Bronchial epithelial cell (primary cell): ENCODE results near the gene MTURN. TPM values are rescaled to one million over a fixed set of nuclear protein-coding genes. Genes with fewer than 3 reads are reported as not detected.

Source experiments
- DNase-seq: peaks from one replicate; pipeline ENCODE4 v3.0.0-alpha.2; 2010; ENCODE audit warnings: low read depth
- FAIRE-seq: peaks from 2 replicates; lab custom pipeline; 2011; peaks lifted over from hg19 to GRCh38; lab: Jason Lieb, UNC
- H3K27me3 ChIP-seq: 2 replicates; pipeline ENCODE4 v1.5.1; 2011; ENCODE audit warnings: low read length; ENCODE audit not compliant: control insufficient read depth, insufficient read depth
- H3K36me3 ChIP-seq: 2 replicates; pipeline ENCODE4 v1.5.1; 2011; ENCODE audit warnings: low read length; ENCODE audit not compliant: control insufficient read depth, insufficient read depth
- H3K4me3 ChIP-seq: 2 replicates; pipeline ENCODE4 v1.5.1; 2011; ENCODE audit warnings: mild to moderate bottlenecking, low read depth, low read length, control low read depth
- CTCF ChIP-seq: IDR thresholded peaks from 2 replicates; pipeline ENCODE4 v1.5.1; 2011; ENCODE audit warnings: mild to moderate bottlenecking, moderate library complexity, low read length, control low read depth, inconsistent platforms; ENCODE audit not compliant: insufficient read depth, severe bottlenecking
- total RNA-seq: library from RNA; depleted of rRNA; stranded (reverse); fragments of >200 nt; gene quantifications from 2 replicates; pipeline ENCODE4 v1.2.1, GENCODE V29; 2014

The MTURN gene
- total RNA-seq, 1 donor from 2014 or later: 43.7 TPM

- FAIRE-seq (no peak), DNase-seq (no peak)
- TF ChIP-seq CTCF: no peak
- no peaks in the 10 kb centered on the region for H3K27me3 ChIP-seq
- no peak overlapping the region for H3K4me3 ChIP-seq
- H3K36me3 ChIP-seq: peaks cover 2% of the 10 kb centered on the region
Measured at GRCh38 chr7:30139836-30140384, 5.1 kb downstream of the MTURN start.

DNA sequence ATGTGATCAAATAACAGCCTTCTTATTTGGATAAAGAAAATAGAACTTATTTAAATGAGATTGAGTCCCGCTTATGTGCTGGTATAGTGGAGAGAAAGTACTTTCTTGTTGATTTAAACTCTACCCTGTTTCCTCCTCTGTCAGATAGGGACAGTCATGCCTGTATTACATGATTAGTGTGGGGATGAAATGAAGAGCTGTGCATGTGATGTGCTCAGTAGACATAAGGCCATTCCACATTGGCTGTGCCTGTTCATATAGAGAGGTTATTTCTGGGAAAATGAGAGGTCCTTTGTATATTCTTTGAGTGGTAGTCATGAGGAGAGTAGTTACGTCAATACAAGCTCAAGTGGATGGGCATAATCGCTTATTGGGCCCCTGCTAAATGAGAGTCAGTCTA, 5.7 kb downstream of the MTURN start:
- DNase-seq (no peak), FAIRE-seq (no peak)
- H3K36me3 ChIP-seq: peaks cover 2% of the 10 kb centered on the region
- no peaks in the 10 kb centered on the region for H3K27me3 ChIP-seq
- TF ChIP-seq CTCF: no peak
- H3K4me3 ChIP-seq: no peak overlapping the region

DNA sequence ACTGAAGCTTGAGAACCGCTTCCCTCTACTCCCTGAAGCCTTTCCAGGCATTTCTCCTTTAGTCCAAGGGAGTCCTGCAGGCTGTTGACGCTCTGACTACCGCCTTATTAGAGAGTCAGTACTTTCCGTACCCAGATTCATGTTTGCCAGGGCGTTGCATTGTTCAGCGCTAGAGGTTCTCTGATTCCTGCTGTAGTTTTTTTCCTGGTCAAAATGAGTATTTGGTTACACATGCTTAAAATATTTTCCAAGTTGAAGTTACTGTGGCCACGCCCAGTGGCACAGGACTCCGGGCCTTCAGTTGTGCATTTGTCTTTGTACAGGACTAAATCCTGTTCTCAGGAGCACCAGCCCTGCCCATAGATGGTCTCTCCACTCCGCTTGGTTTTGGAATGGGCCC, 7.9 kb downstream of the MTURN start:
- H3K36me3 ChIP-seq: peaks cover 4% of the 10 kb centered on the region
- no peaks in the 10 kb centered on the region for H3K27me3 ChIP-seq
- FAIRE-seq (peak; percentile 55), DNase-seq (peak; percentile 91)
- no peak overlapping the region for H3K4me3 ChIP-seq
- TF ChIP-seq CTCF: no peak

DNA sequence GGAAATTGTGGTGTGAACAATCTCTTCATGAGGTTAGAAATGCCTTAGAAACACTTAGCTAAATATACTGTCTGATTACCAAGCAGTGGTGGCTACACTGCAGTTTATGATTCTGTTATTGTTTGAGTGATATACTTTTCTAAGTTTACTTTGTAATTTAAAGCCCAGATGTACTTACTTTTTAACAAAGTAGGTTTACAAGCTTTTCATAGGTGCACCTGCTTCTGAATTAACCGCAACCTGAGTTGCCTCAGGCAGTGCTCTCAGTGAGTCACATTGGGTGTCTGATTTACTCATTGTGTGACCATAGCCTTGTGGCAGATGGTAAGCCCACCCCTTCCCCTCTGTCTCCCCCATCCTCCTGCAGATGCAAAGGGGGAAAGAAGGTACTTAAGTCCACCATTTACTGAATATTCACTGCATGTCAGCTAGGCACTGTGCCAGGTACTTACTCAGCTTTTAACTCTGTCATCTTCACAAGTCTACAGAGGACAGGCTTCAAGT, 9.0 kb downstream of the MTURN start:
- Histone ChIP-seq H3K4me3 (no peak overlapping the region), H3K27me3 (no peaks in the 10 kb centered on the region), H3K36me3 (peaks cover 4% of the 10 kb centered on the region)
- DNase-seq: peak; percentile 89
- FAIRE-seq: no peak
- TF ChIP-seq CTCF: no peak

- TF ChIP-seq CTCF: no peak
- FAIRE-seq (no peak), DNase-seq (no peak)
- H3K27me3 ChIP-seq: no peaks in the 10 kb centered on the region
- H3K4me3 ChIP-seq: no peak overlapping the region
- peaks cover 5% of the 10 kb centered on the region for H3K36me3 ChIP-seq
Measured at GRCh38 chr7:30144657-30145306, 10.0 kb downstream of the MTURN start.
